SK-N-SH treated with all-trans-retinoic acid at 6 μM for 48 hours (cell line): Measurements from ENCODE around the gene LMBR1.

Experiments used
- BACH2 ChIP-seq: fragments of 250-450 bp; sonication (Bioruptor Pico); IDR thresholded peaks from 2 replicates; pipeline ENCODE4 v1.9.0; 2021; ENCODE audit warnings: mild to moderate bottlenecking, borderline replicate concordance
- CSDC2 ChIP-seq: fragments of 250-450 bp; sonication (Bioruptor Pico); IDR thresholded peaks from 2 replicates; pipeline ENCODE4 v1.5.0; 2020; ENCODE audit warnings: mild to moderate bottlenecking, moderate library complexity
- OSR1 ChIP-seq: fragments of 250-450 bp; sonication (Bioruptor Pico); IDR thresholded peaks from 2 replicates; pipeline ENCODE4 v1.8.0; 2022; ENCODE audit warnings: moderate library complexity, mild to moderate bottlenecking, inconsistent platforms
- PPARA ChIP-seq: fragments of 250-450 bp; sonication (Bioruptor Pico); IDR thresholded peaks from 2 replicates; pipeline ENCODE4 v1.5.0; 2020; ENCODE audit warnings: mild to moderate bottlenecking, borderline replicate concordance
- SNAI2 ChIP-seq: fragments of 250-450 bp; sonication (Bioruptor Pico); IDR thresholded peaks from 2 replicates; pipeline ENCODE4 v1.5.0; 2020; ENCODE audit warnings: mild to moderate bottlenecking, moderate library complexity
- TCF4 ChIP-seq: fragments of 250-450 bp; sonication (Bioruptor Pico); IDR thresholded peaks from 2 replicates; pipeline ENCODE4 v1.8.0; 2021; ENCODE audit warnings: mild to moderate bottlenecking, moderate library complexity, borderline replicate concordance
- ZC3H10 ChIP-seq: fragments of 250-450 bp; sonication (Bioruptor Pico); IDR thresholded peaks from 2 replicates; pipeline ENCODE4 v1.5.1; 2021; ENCODE audit warnings: mild to moderate bottlenecking, moderate library complexity
- ZNF70 ChIP-seq: fragments of 450-650 bp; formaldehyde crosslinking; IDR thresholded peaks from 2 replicates; pipeline ENCODE4 v1.5.0; 2020; ENCODE audit warnings: mild to moderate bottlenecking, moderate library complexity
- ZNF8 ChIP-seq: fragments of 450-650 bp; formaldehyde crosslinking; IDR thresholded peaks from 2 replicates; pipeline ENCODE4 v1.5.0; 2020; ENCODE audit warnings: mild to moderate bottlenecking, moderate library complexity
- TF ChIP-seq, protein P1 (sequence below): fragments of 250-450 bp; sonication (Bioruptor Pico); IDR thresholded peaks from 2 replicates; pipeline ENCODE4 v1.5.0; 2020; ENCODE audit warnings: mild to moderate bottlenecking, moderate library complexity
- TF ChIP-seq, protein P2 (sequence below): fragments of 250-450 bp; sonication (Bioruptor Pico); IDR thresholded peaks from 2 replicates; pipeline ENCODE4 v1.8.0; 2020; ENCODE audit warnings: mild to moderate bottlenecking, moderate library complexity, borderline replicate concordance

DNA sequence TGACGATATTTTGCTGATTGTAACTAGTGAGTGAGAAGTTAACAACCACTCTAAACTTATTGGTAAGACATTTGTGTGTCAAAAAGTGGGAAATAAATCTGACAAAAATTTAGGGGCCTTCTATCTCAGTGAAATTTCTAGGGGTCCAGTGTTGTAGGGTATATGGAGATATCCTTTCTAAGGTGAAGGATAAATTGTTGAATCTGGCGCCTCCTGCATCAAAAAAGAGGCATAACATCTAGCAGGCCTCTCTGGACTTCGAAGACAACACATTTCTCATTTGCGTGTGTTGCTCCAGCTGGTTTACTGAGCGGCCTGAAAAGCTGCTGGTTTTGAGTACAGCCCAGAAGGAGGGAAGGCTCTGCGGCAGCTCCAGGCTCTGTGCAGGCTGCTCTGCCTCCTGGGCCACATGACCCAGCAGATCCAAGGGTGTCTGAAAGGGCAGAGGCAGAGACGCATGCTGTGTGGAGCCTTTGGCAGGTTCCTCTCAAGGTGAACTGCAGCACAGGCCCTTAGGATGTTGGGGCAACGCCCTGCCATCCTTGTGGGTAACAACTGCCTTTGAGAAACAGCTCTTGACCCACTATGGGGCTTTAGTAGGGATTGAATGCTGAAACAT, 72.4 kb downstream of the LMBR1 start:
- TF ChIP-seq OSR1 (CRISPR knock-in tag): no peak
- no peak for TF ChIP-seq ZNF70 (CRISPR knock-in tag)
- TF ChIP-seq PPARA (CRISPR knock-in tag): no peak
- TF ChIP-seq, protein P1, sequence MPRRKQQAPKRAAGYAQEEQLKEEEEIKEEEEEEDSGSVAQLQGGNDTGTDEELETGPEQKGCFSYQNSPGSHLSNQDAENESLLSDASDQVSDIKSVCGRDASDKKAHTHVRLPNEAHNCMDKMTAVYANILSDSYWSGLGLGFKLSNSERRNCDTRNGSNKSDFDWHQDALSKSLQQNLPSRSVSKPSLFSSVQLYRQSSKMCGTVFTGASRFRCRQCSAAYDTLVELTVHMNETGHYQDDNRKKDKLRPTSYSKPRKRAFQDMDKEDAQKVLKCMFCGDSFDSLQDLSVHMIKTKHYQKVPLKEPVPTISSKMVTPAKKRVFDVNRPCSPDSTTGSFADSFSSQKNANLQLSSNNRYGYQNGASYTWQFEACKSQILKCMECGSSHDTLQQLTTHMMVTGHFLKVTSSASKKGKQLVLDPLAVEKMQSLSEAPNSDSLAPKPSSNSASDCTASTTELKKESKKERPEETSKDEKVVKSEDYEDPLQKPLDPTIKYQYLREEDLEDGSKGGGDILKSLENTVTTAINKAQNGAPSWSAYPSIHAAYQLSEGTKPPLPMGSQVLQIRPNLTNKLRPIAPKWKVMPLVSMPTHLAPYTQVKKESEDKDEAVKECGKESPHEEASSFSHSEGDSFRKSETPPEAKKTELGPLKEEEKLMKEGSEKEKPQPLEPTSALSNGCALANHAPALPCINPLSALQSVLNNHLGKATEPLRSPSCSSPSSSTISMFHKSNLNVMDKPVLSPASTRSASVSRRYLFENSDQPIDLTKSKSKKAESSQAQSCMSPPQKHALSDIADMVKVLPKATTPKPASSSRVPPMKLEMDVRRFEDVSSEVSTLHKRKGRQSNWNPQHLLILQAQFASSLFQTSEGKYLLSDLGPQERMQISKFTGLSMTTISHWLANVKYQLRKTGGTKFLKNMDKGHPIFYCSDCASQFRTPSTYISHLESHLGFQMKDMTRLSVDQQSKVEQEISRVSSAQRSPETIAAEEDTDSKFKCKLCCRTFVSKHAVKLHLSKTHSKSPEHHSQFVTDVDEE: no peak
- TF ChIP-seq ZNF8 (CRISPR knock-in tag): no peak
- no peak for TF ChIP-seq BACH2
- TF ChIP-seq, protein P2, sequence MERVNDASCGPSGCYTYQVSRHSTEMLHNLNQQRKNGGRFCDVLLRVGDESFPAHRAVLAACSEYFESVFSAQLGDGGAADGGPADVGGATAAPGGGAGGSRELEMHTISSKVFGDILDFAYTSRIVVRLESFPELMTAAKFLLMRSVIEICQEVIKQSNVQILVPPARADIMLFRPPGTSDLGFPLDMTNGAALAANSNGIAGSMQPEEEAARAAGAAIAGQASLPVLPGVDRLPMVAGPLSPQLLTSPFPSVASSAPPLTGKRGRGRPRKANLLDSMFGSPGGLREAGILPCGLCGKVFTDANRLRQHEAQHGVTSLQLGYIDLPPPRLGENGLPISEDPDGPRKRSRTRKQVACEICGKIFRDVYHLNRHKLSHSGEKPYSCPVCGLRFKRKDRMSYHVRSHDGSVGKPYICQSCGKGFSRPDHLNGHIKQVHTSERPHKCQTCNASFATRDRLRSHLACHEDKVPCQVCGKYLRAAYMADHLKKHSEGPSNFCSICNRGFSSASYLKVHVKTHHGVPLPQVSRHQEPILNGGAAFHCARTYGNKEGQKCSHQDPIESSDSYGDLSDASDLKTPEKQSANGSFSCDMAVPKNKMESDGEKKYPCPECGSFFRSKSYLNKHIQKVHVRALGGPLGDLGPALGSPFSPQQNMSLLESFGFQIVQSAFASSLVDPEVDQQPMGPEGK (CRISPR knock-in tag): no peak
- TF ChIP-seq TCF4: no peak
- TF ChIP-seq SNAI2 (CRISPR knock-in tag): no peak
- no peak for TF ChIP-seq CSDC2 (CRISPR knock-in tag)
- no peak for TF ChIP-seq ZC3H10 (CRISPR knock-in tag)
